ENCODE results near the gene C9orf72.
"Not testable (repeated sequence)": the region's sequence is repeated elsewhere in the genome, so short reads cannot be mapped to it uniquely, and the experiment has no call there.

C9orf72 gene

GRCh38 chr9:27510780-27511179 lies 62.5 kb downstream of the C9orf72 start:
- FAIRE-seq = no peak

- FAIRE-seq = no peak
These were observed 66.3 kb downstream of the C9orf72 start for GRCh38 chr9:27506981-27507380.

- no peak for FAIRE-seq
These were observed 67.5 kb downstream of the C9orf72 start for GRCh38 chr9:27505744-27506161.

- FAIRE-seq = no peak
These were observed 69.0 kb downstream of the C9orf72 start for GRCh38 chr9:27504259-27504658.

- no peak for FAIRE-seq
These were observed 69.7 kb downstream of the C9orf72 start for GRCh38 chr9:27503623-27504022.

- not testable (repeated sequence) for FAIRE-seq
These were observed 72.4 kb downstream of the C9orf72 start for GRCh38 chr9:27500902-27501301.

- FAIRE-seq = no peak
These were observed 73.8 kb downstream of the C9orf72 start for GRCh38 chr9:27499451-27499850.

- FAIRE-seq = no peak
These were observed 75.3 kb downstream of the C9orf72 start for GRCh38 chr9:27497883-27498417.
